Mammary epithelial cell (primary cell): ENCODE data around the gene ACSM2A.

Experiments used
- EZH2 ChIP-seq: IDR thresholded peaks from 2 replicates; pipeline ENCODE4 v1.6.1; 2012; ENCODE audit warnings: low read length, inconsistent platforms, borderline replicate concordance
- TF ChIP-seq, protein P1 (sequence below), 2 donors: IDR thresholded peaks in 1 of 2; conservative IDR thresholded peaks in 1 of 2; 2 replicates each; pipeline ENCODE4 v1.5.1; 2011 to 2012; ENCODE audit warnings: inconsistent platforms in 2 of 2, low read length in 2 of 2, mild to moderate bottlenecking in 2 of 2, control low read depth in 1 of 2, low read depth in 1 of 2; ENCODE audit not compliant: insufficient read depth in 1 of 2; ENCODE audit errors: extremely low read depth in 1 of 2

DNA sequence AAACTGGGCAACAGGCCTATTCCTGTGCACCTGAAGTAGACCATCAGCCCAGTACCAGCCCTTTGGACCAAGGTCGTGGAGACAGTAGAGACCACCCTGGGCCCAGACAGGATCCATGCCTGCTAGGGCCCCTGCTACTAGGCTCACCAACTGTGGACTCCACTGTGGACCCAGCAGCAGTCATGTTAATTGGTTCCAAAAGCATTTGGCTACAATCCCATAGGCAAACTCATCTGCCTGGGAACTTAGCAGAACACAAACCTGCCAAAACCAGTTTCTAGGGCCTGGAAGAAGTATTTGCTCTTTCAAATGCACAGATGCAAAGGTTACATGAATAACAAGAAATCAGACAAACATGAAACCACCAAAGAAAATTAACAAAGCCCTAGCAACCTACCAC, 53.1 kb downstream of the ACSM2A start:
- TF ChIP-seq, protein P1, sequence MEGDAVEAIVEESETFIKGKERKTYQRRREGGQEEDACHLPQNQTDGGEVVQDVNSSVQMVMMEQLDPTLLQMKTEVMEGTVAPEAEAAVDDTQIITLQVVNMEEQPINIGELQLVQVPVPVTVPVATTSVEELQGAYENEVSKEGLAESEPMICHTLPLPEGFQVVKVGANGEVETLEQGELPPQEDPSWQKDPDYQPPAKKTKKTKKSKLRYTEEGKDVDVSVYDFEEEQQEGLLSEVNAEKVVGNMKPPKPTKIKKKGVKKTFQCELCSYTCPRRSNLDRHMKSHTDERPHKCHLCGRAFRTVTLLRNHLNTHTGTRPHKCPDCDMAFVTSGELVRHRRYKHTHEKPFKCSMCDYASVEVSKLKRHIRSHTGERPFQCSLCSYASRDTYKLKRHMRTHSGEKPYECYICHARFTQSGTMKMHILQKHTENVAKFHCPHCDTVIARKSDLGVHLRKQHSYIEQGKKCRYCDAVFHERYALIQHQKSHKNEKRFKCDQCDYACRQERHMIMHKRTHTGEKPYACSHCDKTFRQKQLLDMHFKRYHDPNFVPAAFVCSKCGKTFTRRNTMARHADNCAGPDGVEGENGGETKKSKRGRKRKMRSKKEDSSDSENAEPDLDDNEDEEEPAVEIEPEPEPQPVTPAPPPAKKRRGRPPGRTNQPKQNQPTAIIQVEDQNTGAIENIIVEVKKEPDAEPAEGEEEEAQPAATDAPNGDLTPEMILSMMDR (conservative IDR thresholded peaks at IDR 0.05 in 1 of 2, IDR thresholded peaks at IDR 0.05 in 1 of 2; ENCODE audit: extremely low read depth in 1 of 2, insufficient read depth in 1 of 2, low read depth in 1 of 2, low read length in 2 of 2) = no peak
- TF ChIP-seq EZH2 = no peak
